ENCODE measurements around the gene PHTF1. TPM values are rescaled to one million over a fixed set of nuclear protein-coding genes. Genes with fewer than 3 reads are reported as not detected.
A peak's percentile ranks its signal among the peaks of the same experiment; 100 is the strongest.

The PHTF1 gene
- polyA plus RNA-seq, 3 donors = 6.7 to 12.2 (median 11.1) TPM

GRCh38 chr1:113749402-113749801 is 9.9 kb downstream of the PHTF1 start:
- H3K27me3 Mint-ChIP-seq (ENCODE audit: low read depth in 3 of 3) = peaks cover 0 to 2% (median 0%) of the 10 kb centered on the region in 3 donors
- no peaks in the 10 kb centered on the region for H3K9me3 Mint-ChIP-seq
- Histone ChIP-seq H2AFZ (ENCODE audit: insufficient read depth, low read depth, low read length, poor library complexity, severe bottlenecking) (no peak overlapping the region), H3K4me3 (replicated peaks in 1 of 3; ENCODE audit: low read depth in 2 of 3, low read length in 3 of 3) (no peak overlapping the region), H3K27ac (ENCODE audit: low read depth in 1 of 2, low read length in 2 of 2) (no peak overlapping the region), H3K36me3 (replicated peaks in 1 of 2; ENCODE audit: control insufficient read depth in 1 of 2, insufficient read depth in 2 of 2, low read length in 2 of 2) (peaks cover 14 to 49% of the 10 kb centered on the region in 2 donors), H3K9ac (ENCODE audit: insufficient read depth, low read length, poor library complexity, severe bottlenecking) (no peak overlapping the region), H3K79me2 (ENCODE audit: insufficient read depth, low read length) (peaks cover 9% of the 10 kb centered on the region), H3K9me3 (replicated peaks in 1 of 2; ENCODE audit: control insufficient read depth in 1 of 2, insufficient read depth in 1 of 2, low read length in 2 of 2) (no peaks in the 10 kb centered on the region), H4K20me1 (ENCODE audit: insufficient read depth, low read length) (no peaks in the 10 kb centered on the region), H3K27me3 (ENCODE audit: control insufficient read depth in 2 of 2, insufficient read depth in 2 of 2, low read length in 2 of 2) (no peaks in the 10 kb centered on the region), H3K4me2 (replicated peaks; ENCODE audit: extremely low read depth, low read length, poor library complexity, severe bottlenecking) (no peak overlapping the region), H3K4me1 (ENCODE audit: control insufficient read depth in 1 of 2, insufficient read depth in 2 of 2, low read length in 2 of 2) (no peaks in the 10 kb centered on the region)
- intact Hi-C loops (cut with micrococcal nuclease) = no loop called here
- TF ChIP-seq CTCF (IDR thresholded peaks at IDR 0.05) = no peak
- H3K4me1 Mint-ChIP-seq = no peaks in the 10 kb centered on the region
- no peak for DNase-seq
- 93% methylated on average over 2 of the region's 3 CpGs for WGBS (ENCODE audit: insufficient coverage)
- H3K36me3 Mint-ChIP-seq = peaks cover 23 to 51% of the 10 kb centered on the region in 2 donors
- H3K27ac Mint-ChIP-seq = no peak overlapping the region
- no peak overlapping the region for H3K4me3 Mint-ChIP-seq

- H3K79me2 ChIP-seq (ENCODE audit: insufficient read depth, low read length) = no peaks in the 10 kb centered on the region
- H4K20me1 ChIP-seq (ENCODE audit: insufficient read depth, low read length) = no peaks in the 10 kb centered on the region
- H3K4me1 ChIP-seq (ENCODE audit: control insufficient read depth in 1 of 2, insufficient read depth in 2 of 2, low read length in 2 of 2) = no peaks in the 10 kb centered on the region
- intact Hi-C loops (cut with micrococcal nuclease) = no loop called here
- H3K9me3 Mint-ChIP-seq = no peaks in the 10 kb centered on the region
- peaks cover 12 to 44% of the 10 kb centered on the region in 2 donors for H3K36me3 ChIP-seq (replicated peaks in 1 of 2; ENCODE audit: control insufficient read depth in 1 of 2, insufficient read depth in 2 of 2, low read length in 2 of 2)
- peak overlapping the region in 1 of 7 donors; percentile 25 for H3K27ac Mint-ChIP-seq
- no peaks in the 10 kb centered on the region for H3K4me1 Mint-ChIP-seq
- no CpG with 5 or more reads among the region's 1 CpG for WGBS (ENCODE audit: insufficient coverage)
- no peaks in the 10 kb centered on the region for H3K9me3 ChIP-seq (replicated peaks in 1 of 2; ENCODE audit: control insufficient read depth in 1 of 2, insufficient read depth in 1 of 2, low read length in 2 of 2)
- H3K4me3 Mint-ChIP-seq = no peak overlapping the region
- no peak overlapping the region for H3K4me3 ChIP-seq (replicated peaks in 1 of 3; ENCODE audit: low read depth in 2 of 3, low read length in 3 of 3)
- peaks cover 23 to 45% of the 10 kb centered on the region in 2 donors for H3K36me3 Mint-ChIP-seq
- no peak overlapping the region for H3K4me2 ChIP-seq (replicated peaks; ENCODE audit: extremely low read depth, low read length, poor library complexity, severe bottlenecking)
- no peak overlapping the region for H3K9ac ChIP-seq (ENCODE audit: insufficient read depth, low read length, poor library complexity, severe bottlenecking)
- no peaks in the 10 kb centered on the region for H3K27me3 ChIP-seq (ENCODE audit: control insufficient read depth in 2 of 2, insufficient read depth in 2 of 2, low read length in 2 of 2)
- H3K27ac ChIP-seq (ENCODE audit: low read depth in 1 of 2, low read length in 2 of 2) = no peak overlapping the region
- TF ChIP-seq CTCF (IDR thresholded peaks at IDR 0.05) = no peak
- no peak overlapping the region for H2AFZ ChIP-seq (ENCODE audit: insufficient read depth, low read depth, low read length, poor library complexity, severe bottlenecking)
- peaks cover 0 to 2% (median 0%) of the 10 kb centered on the region in 3 donors for H3K27me3 Mint-ChIP-seq (ENCODE audit: low read depth in 3 of 3)
- no peak for DNase-seq
These were observed 11.9 kb downstream of the PHTF1 start for GRCh38 chr1:113747376-113747775.

All from CD14-positive monocyte (primary cell).